GM18526 (cell line): Measurements from ENCODE around the gene POLD4.
A peak's percentile ranks its signal among the peaks of the same experiment; 100 is the strongest.

Experiments
- POLR2A ChIP-seq: IDR thresholded peaks from 3 replicates; pipeline ENCODE4 v1.6.1; 2011; ENCODE audit not compliant: insufficient read length; ENCODE audit errors: extremely low read depth

Gene POLD4

GRCh38 chr11:67392183-67392715, 38.9 kb upstream of the POLD4 start:
- TF ChIP-seq POLR2A, result no peak

- peak; percentile 79 for TF ChIP-seq POLR2A
Observed at GRCh38 chr11:67391304-67392182, 38.2 kb upstream of the POLD4 start, which contains the start of gene RAD9A. TSS of gene RAD9A (plus strand) at chr11:67391986. CDS start at chr11:67392045, 59 bp downstream.

GRCh38 chr11:67390947-67391303, 37.6 kb upstream of the POLD4 start:
- TF ChIP-seq POLR2A, result no peak

GRCh38 chr11:67389477-67389876, 36.1 kb upstream of the POLD4 start:
- no peak for TF ChIP-seq POLR2A

GRCh38 chr11:67387518-67387917, 34.2 kb upstream of the POLD4 start:
- TF ChIP-seq POLR2A, result no peak

GRCh38 chr11:67387069-67387468, 33.7 kb upstream of the POLD4 start:
- TF ChIP-seq POLR2A, result no peak

- no peak for TF ChIP-seq POLR2A
Observed at GRCh38 chr11:67384851-67385366, 31.6 kb upstream of the POLD4 start.

GRCh38 chr11:67382276-67383136, 29.2 kb upstream of the POLD4 start:
- no peak for TF ChIP-seq POLR2A

GRCh38 chr11:67381244-67381972, 28.1 kb upstream of the POLD4 start:
- TF ChIP-seq POLR2A, result peak; percentile 25

- TF ChIP-seq POLR2A, result no peak
Observed at GRCh38 chr11:67379061-67380058, 26.0 kb upstream of the POLD4 start.

- no peak for TF ChIP-seq POLR2A
Observed at GRCh38 chr11:67378544-67378943, 25.2 kb upstream of the POLD4 start.

GRCh38 chr11:67376873-67377808, 23.8 kb upstream of the POLD4 start:
- TF ChIP-seq POLR2A, result no peak
